ENCODE measurements around the gene FAM76A.
"Not testable (repeated sequence)": the region's sequence is repeated elsewhere in the genome, so short reads cannot be mapped to it uniquely, and the experiment has no call there.

FAM76A gene

DNA sequence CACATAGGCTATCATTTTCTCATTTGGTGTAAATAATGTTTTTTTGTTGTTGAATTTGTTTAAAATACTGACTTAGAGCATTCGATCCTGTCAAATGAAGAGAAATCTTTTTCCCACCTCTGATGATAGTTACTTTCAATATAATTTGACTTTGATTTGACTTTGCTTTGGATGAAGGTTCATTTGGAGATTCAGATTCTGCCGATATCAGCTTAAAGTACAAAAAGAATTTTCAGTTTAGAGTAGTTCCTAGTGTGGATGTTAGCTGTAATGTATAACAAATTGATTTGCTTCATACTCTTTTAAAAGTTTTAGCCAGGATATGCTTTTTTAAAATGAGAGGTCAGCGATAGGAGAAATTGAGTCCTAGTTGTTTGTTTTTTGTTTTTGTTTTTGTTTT is 57.2 kb downstream of the FAM76A start:
- DNase-seq = no peak

DNA sequence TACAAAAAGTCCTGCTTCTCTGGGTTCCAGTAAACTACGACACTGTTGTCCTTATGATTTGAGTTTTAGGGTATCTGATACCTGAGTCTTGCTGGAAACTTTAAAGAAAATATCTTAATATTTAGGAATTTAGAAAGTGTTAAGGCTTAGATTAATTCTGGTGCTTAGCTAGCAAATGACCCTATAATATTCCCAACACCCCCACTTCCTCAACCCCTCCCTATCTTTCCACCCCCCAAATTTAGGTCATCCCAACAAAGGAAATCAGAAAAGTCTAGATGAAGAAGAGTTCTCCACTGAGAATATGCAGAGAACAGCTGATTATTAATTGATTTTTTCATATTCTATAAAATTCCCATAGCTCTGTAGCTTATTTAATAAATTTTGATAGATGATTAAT is 58.9 kb downstream of the FAM76A start:
- DNase-seq = no peak

DNA sequence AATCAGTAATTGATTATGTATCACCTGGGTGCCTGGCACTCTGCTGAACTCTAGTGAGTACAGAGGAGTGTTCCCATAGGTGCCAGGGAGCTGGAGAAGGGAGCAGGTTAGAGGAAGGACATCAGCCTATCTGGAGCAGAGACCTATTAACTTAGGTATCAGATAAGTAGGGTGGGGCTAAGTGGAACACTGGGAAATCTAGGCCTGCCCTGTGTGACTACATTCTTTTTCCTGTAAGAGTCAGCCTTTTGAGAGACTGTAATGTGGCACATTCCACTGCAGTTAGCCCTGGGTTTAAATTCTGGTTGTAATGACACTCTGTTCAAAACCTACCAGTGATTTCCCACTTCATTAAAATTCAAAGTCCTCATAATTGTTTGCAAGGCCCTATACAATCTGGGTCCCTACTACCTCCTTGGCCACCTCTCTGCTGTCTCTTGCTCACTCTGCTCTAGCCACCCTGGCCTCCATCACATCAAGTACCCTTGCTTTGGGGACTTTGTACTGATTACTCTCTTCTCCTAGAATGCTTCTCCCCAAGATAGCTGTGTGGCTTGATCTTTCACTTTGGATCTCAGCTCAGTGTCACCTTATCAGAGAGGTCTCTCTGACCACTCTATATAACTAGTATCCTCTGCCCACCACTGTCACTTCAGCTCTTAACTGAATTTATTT is 60.2 kb downstream of the FAM76A start:
- no peak for DNase-seq

DNA sequence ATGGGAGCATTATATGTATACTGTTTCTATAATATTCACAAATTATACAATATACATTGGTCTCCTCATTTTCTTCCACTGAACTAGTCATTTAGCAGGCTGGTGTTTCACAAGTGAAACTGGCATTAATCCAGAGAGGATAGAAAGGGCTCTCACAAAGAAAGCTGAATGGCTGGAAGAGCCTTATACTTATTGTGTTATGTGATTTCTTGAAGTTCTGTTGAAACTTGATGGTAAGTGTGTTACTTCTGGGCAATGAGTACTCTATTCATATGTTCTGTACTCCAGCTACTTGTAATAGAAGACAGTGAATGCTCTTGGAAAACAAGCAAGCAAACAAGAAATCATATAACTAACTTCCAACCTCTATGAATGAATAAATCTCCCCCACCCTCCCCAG is 62.1 kb downstream of the FAM76A start:
- DNase-seq = no peak

DNA sequence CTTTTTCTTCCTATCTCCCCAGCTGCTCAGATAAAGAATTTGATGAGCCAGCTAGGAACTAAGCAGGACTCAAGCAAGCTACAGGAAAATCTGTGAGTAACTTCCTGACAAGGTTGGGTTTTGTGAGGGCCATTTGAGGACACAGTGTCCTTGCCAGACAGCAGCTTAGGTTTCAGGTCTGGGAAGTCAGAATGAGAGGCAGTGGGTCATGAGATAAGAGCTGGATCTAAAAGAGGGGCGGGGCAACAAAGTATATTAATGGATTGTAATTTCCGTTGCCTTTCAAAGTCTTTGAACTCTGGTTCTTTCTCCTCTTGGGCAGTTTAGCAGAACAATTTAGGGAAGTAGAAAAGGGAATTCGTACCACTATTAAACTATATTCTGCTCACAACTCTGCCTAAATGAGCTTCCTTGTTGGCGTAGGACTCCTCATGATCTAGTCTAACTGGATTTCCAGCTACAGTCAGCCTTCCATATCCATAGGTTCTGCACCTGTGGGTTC is 63.8 kb downstream of the FAM76A start:
- no peak for DNase-seq

DNA sequence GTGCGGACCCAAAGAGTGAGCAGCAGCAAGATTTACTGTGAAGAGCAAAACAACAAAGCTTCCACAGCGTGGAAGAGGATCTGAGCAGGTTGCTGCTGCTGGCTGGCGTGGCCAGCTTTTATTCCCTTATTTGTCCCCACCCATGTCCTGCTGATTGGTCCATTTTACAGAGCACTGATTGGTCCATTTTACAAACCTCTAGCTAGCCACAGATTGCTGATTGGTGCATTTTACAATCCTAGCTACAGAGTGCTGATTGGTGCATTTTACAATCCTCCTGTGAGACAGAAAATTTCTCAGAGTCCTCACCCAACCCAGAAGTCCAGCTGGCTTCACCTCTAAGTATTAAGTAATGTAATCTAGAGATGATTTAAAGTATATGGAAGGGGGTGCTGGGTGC is 64.5 kb downstream of the FAM76A start:
- DNase-seq = not testable (repeated sequence)

DNA sequence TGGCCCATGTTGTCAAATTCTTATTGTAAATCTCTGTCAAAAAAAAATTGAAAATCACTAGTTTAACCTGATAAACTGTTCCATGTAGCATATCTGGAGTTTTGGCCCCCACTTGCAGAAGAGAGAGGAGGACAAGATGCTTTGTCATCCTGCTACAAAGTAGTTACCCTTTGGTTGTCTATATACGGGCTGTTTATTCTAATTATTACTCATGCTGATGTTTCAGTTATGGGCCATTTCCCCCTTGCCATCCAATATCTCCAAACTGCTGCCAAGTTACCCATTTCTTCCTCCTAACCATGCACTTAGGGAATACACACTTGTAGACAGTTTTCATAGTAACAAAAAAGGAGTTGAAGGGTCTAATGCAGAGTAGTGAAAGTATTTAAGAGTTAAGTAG is 69.8 kb downstream of the FAM76A start:
- no peak for DNase-seq

DNA sequence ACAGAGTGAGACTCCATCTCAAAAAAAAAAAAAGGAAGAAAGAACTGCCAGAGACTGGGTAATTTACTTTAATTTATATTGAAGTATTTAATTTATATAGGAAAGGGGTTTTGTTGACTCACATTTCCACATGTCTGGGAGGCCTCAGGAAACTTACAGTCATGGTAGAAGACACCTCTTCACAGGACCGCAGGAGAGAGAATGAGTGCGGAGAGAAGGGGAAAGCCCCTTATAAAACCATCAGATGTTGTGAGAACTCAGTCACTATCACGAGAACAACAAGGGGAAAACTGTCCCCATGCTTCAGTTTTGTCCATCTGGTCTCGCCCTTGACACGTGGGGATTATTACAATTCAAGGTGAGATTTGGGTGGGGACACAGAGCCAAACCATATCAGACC is 79.0 kb downstream of the FAM76A start:
- DNase-seq = no peak

DNA sequence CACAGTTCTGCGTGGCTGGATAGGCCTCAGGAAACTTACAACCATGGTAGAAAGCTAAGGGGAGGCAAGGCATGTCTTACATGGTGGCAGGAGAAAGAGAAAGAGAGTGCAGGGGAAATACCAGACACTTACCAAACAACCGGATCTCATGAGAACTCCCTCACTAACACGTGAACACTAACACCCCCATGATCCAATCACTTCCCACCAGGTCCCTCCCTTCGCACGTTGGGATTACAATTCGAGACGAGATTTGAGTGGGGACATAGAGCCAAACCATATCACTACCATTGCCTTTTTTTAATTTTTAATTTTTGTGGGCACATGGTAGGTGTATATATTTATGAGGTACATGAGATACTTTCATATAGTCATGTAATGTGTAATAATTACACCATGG is 81.0 kb downstream of the FAM76A start:
- DNase-seq = no peak

DNA sequence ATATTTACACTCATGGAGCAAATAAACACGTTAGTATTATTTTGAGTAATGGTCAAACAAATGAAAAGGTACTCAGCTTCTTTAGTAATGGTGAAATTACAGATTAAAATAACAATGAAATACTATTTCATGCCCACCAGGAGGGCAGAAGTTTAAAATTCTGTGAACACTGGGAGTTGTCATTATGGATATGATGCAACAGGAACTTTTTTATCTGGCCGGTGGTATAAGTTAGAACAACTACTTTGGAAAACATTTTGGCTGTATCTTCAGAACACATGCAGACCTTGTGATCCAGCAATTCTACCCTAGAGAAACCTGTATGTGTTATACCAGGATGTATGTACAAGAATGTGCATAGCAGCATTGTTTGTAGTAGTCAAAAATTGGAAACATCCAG is 81.6 kb downstream of the FAM76A start:
- no peak for DNase-seq

DNA sequence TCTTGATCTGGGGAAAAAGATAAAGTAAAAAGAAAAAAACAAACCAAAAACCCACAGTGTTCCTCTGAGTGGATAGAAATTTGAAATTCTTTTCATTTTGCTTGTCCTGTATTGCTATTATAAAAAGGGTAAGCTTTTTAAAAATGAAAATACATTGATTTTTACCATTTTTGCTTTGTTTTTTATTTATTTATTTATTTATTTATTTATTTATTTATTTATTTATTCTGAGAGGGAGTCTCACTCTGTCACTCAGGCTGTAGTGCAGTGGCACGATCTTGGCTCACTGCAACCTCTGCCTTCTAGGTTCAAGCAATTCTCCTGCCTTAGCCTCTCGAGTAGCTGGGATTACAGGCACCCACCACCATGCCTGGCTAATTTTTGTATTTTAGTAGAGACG is 82.4 kb downstream of the FAM76A start:
- not testable (repeated sequence) for DNase-seq

DNA sequence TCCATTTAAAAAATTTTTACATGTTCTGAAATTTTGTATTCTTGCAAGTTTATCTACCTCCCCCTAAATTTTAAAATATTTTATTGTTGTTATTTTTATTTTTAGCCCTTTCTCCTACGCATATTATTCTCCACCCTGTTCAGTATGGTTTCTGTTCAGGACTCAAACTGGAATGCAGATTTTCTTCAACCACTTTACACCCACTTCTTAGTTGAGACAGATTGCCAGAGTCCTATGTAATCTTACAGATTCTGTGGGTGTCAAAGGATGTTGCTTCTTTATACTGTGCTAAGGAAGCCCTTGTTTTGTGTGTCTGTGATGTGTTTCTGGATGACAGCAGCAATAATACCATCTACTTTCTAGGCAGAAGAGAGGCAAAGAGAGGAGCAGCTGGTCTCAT is 84.1 kb downstream of the FAM76A start:
- DNase-seq = no peak

DNA sequence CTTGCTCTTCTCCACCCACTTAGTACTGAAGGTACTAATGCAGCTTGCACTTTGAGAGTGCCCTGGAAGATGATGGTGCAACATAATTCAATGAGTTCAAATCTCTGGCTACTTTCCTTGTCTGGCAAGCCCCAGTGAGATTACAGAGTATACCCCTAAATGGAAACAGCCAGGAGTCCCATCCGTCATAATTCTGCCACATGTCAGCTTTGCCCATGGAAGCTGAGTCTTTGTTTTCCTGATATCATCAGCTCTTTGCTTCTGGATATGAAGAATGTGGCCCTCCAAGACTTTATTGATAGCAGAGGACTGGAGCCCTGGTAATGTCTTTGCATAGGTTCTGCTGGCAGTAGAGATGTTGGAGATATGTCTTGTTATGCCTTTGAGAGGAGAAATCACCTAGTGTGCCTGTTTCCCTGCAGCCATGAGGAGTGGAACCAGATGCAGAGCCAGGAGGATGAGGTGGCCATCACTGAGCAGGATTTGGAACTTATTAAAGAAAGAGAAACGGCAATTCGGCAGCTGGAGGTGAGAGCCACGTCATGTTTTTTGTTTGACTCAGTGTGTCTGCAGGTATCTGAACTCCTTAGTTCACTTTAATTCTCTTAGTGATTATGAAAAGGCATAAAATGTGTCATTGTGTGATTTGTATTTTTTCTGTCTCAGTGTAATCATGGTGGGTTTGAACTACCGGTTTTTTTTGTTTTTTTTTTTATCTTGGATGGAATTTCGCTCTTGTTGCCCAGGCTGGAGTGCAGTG is 86.2 kb downstream of the FAM76A start:
- DNase-seq = no peak

Data from DMS53 (cell line).